HepG2 (cell line): ENCODE measurements around the gene BCAS4. TPM values are rescaled to one million over a fixed set of nuclear protein-coding genes. Genes with fewer than 3 reads are reported as not detected.

Experiments
- AKNA ChIP-seq: sonication (generic); formaldehyde crosslinking; IDR thresholded peaks from 2 replicates; pipeline ENCODE4 v1.4.0; 2020; ENCODE audit warnings: missing genetic modification reagents, borderline replicate concordance
- BRCA1 ChIP-seq: sonication (generic); formaldehyde crosslinking; IDR thresholded peaks from 2 replicates; pipeline ENCODE4 v1.4.0; 2020; ENCODE audit warnings: missing genetic modification reagents
- CBX2 ChIP-seq, 2 experiments: fragments of 200-600 bp in 1 of 2; sonication (generic); formaldehyde crosslinking in 1 of 2; IDR thresholded peaks; 2 replicates each; pipeline versions ENCODE4 v1.7.0 to v1.8.1; 2018 to 2022; ENCODE audit warnings: low read depth in 2 of 2, low read length in 1 of 2, mild to moderate bottlenecking in 1 of 2, missing genetic modification reagents in 1 of 2
- GZF1 ChIP-seq: sonication (generic); formaldehyde crosslinking; IDR thresholded peaks from 2 replicates; pipeline ENCODE4 v1.5.1; 2020; ENCODE audit warnings: mild to moderate bottlenecking, missing genetic modification reagents
- HNF1A ChIP-seq, 2 experiments: sonication (generic) in 1 of 2; formaldehyde crosslinking in 1 of 2; IDR thresholded peaks; 2 replicates each; pipeline versions ENCODE4 v1.4.0 to v1.6.1; 2016 to 2020; ENCODE audit warnings: borderline replicate concordance in 1 of 2, low read depth in 1 of 2, mild to moderate bottlenecking in 1 of 2, missing genetic modification reagents in 1 of 2
- ISL2 ChIP-seq: sonication (generic); formaldehyde crosslinking; IDR thresholded peaks from 2 replicates; pipeline ENCODE4 v1.5.0; 2020; ENCODE audit warnings: missing genetic modification reagents
- KDM3A ChIP-seq: IDR thresholded peaks from 2 replicates; pipeline ENCODE4 v1.6.1; 2018; ENCODE audit warnings: low read depth, missing compliant biosample characterization
- KDM4B ChIP-seq: sonication (generic); formaldehyde crosslinking; IDR thresholded peaks from 2 replicates; pipeline ENCODE4 v1.4.0; 2020; ENCODE audit warnings: missing genetic modification reagents
- RNF2 ChIP-seq: fragments of 450-650 bp; conservative IDR thresholded peaks from 2 replicates; pipeline ENCODE4 v1.6.1; 2016; ENCODE audit warnings: low read depth
- SATB2 ChIP-seq: sonication (generic); formaldehyde crosslinking; IDR thresholded peaks from 2 replicates; pipeline ENCODE4 v1.5.0; 2020; ENCODE audit warnings: missing genetic modification reagents
- TFAP4 ChIP-seq: sonication (generic); IDR thresholded peaks from 2 replicates; pipeline ENCODE4 v1.6.1; 2016; ENCODE audit warnings: low read depth, borderline replicate concordance
- ZBTB3 ChIP-seq: sonication (generic); formaldehyde crosslinking; IDR thresholded peaks from 2 replicates; pipeline ENCODE4 v1.4.0; 2020; ENCODE audit warnings: low read depth, mild to moderate bottlenecking, moderate library complexity, missing genetic modification reagents, borderline replicate concordance
- ZBTB39 ChIP-seq: sonication (generic); formaldehyde crosslinking; IDR thresholded peaks from 2 replicates; pipeline ENCODE4 v1.5.0; 2020; ENCODE audit warnings: missing genetic modification reagents
- ZKSCAN1 ChIP-seq: fragments of 150-350 bp; IDR thresholded peaks from 2 replicates; pipeline ENCODE4 v1.6.1; 2014; ENCODE audit warnings: low read length
- ZNF331 ChIP-seq: sonication (generic); formaldehyde crosslinking; IDR thresholded peaks from 2 replicates; pipeline ENCODE4 v1.4.0; 2020; ENCODE audit warnings: missing genetic modification reagents
- ZNF891 ChIP-seq: sonication (generic); formaldehyde crosslinking; IDR thresholded peaks from 2 replicates; pipeline ENCODE4 v1.5.0; 2020; ENCODE audit warnings: mild to moderate bottlenecking, missing genetic modification reagents
- polyA plus RNA-seq, 8 experiments: library from polyadenylated mRNA; depleted of rRNA in 3 of 8; stranded (reverse) in 7 of 8; unstranded in 1 of 8; fragments of >200 nt; fragmentation: Illumina TruSeq in 4 of 8; extraction: Trizol in 4 of 8; gene quantifications; 2 replicates each; pipeline versions ENCODE4 v1.2.1 to v1.2.3, GENCODE V29; 2011 to 2016; ENCODE audit warnings: low read depth in 4 of 8, missing spikeins in 1 of 8, mixed read lengths in 1 of 8; ENCODE audit not compliant: insufficient read depth in 1 of 8
- total RNA-seq, 5 experiments: library from RNA; depleted of rRNA; stranded (reverse); fragments of >200 nt; fragmentation: Illumina TruSeq; extraction: Trizol; gene quantifications; 2 replicates each; pipeline ENCODE4 v1.2.3, GENCODE V29; 2016; ENCODE audit warnings: low read depth in 1 of 5

Gene BCAS4
- total and polyA plus RNA-seq, 2 of the 13 experiments (the other 11 are each of a cell fraction or from before 2014, with no cell fraction given) = 7.2 to 8.0 TPM

- no peak for TF ChIP-seq CBX2 (IDR thresholded peaks at IDR 0.05; ENCODE audit: low read depth, low read length)
- TF ChIP-seq CBX2 (CRISPR knock-in tag; IDR thresholded peaks at IDR 0.05; ENCODE audit: low read depth) = no peak
- peak; percentile 64; the same call in 1 of the 2 replicates for TF ChIP-seq ZNF891 (CRISPR knock-in tag)
- peak; percentile 63 for TF ChIP-seq RNF2
- no peak; the same call in 1 of the 2 replicates for TF ChIP-seq TFAP4
- no peak for TF ChIP-seq ZBTB39 (CRISPR knock-in tag)
- 0 out of 2 replicates have a peak, but pooled peaks have one; percentile 35 for TF ChIP-seq BRCA1 (CRISPR knock-in tag)
- TF ChIP-seq ZKSCAN1 = no peak
- TF ChIP-seq ISL2 (CRISPR knock-in tag) = peak; percentile 33; the same call in 1 of the 2 replicates
- TF ChIP-seq KDM4B = peak; percentile 17; the same call in 1 of the 2 replicates
- TF ChIP-seq ZNF331 (CRISPR knock-in tag) = peak; percentile 42; the same call in 1 of the 2 replicates
- peak; percentile 71; the same call in 1 of the 2 replicates for TF ChIP-seq KDM3A (CRISPR knock-in tag)
- peak; percentile 54; the same call in 1 of the 2 replicates for TF ChIP-seq GZF1 (CRISPR knock-in tag)
- TF ChIP-seq ZBTB3 (CRISPR knock-in tag) = no peak
- TF ChIP-seq AKNA (CRISPR knock-in tag) = no peak
- no peak for TF ChIP-seq HNF1A (IDR thresholded peaks at IDR 0.05; ENCODE audit: low read depth)
- peak; percentile 35; the same call in 1 of the 2 replicates for TF ChIP-seq HNF1A (CRISPR knock-in tag; IDR thresholded peaks at IDR 0.05; ENCODE audit: borderline replicate concordance)
- no peak; the same call in 1 of the 2 replicates for TF ChIP-seq SATB2 (CRISPR knock-in tag)
Measured at GRCh38 chr20:50794846-50795634, at the start of gene BCAS4 (continued).
